Astrocyte (in vitro differentiated cells and primary cell): ENCODE data around the gene TTPAL. TPM values are rescaled to one million over a fixed set of nuclear protein-coding genes. Genes with fewer than 3 reads are reported as not detected.

Experiments used
- DNase-seq: peaks from one replicate; pipeline ENCODE4 v3.0.0-alpha.2; 2010; ENCODE audit warnings: low read depth
- FAIRE-seq: peaks from 2 replicates; lab custom pipeline; 2011; peaks lifted over from hg19 to GRCh38; lab: Jason Lieb, UNC
- H2AFZ ChIP-seq: 2 replicates; pipeline ENCODE4 v1.6.0; 2012; ENCODE audit warnings: low read depth, low read length, inconsistent platforms
- H3K27ac ChIP-seq: 2 replicates; pipeline ENCODE4 v1.5.1; 2011; ENCODE audit warnings: low read depth, low read length, inconsistent platforms
- H3K27me3 ChIP-seq: 2 replicates; pipeline ENCODE4 v1.6.0; 2011; ENCODE audit warnings: low read length, inconsistent platforms; ENCODE audit not compliant: insufficient read depth
- H3K36me3 ChIP-seq: 2 replicates; pipeline ENCODE4 v1.5.1; 2011; ENCODE audit warnings: low read length, inconsistent platforms; ENCODE audit not compliant: insufficient read depth
- H3K4me1 ChIP-seq: 2 replicates; pipeline ENCODE4 v1.5.1; 2011; ENCODE audit warnings: low read length, inconsistent platforms; ENCODE audit not compliant: insufficient read depth
- H3K4me2 ChIP-seq: 2 replicates; pipeline ENCODE4 v1.6.0; 2012; ENCODE audit warnings: low read length, inconsistent platforms
- H3K4me3 ChIP-seq: 2 replicates; pipeline ENCODE4 v1.5.1; 2011; ENCODE audit warnings: low read depth, mild to moderate bottlenecking, low read length, inconsistent platforms; ENCODE audit not compliant: insufficient read depth
- H3K79me2 ChIP-seq: 2 replicates; pipeline ENCODE4 v1.6.0; 2012; ENCODE audit warnings: mild to moderate bottlenecking, low read length, inconsistent platforms; ENCODE audit not compliant: insufficient read depth
- H3K9ac ChIP-seq: 2 replicates; pipeline ENCODE4 v1.6.0; 2012; ENCODE audit warnings: mild to moderate bottlenecking, low read length, inconsistent platforms
- H3K9me3 ChIP-seq: 2 replicates; pipeline ENCODE4 v1.5.1; 2012; ENCODE audit warnings: low read depth, mild to moderate bottlenecking, low read length, inconsistent platforms; ENCODE audit not compliant: insufficient read depth
- H4K20me1 ChIP-seq: 2 replicates; pipeline ENCODE4 v1.6.0; 2012; ENCODE audit warnings: low read length, inconsistent platforms; ENCODE audit not compliant: insufficient read depth
- H3K27ac Mint-ChIP-seq: one replicate; pipeline ENCODE4 v1.8.0; 2021; ENCODE audit warnings: mild to moderate bottlenecking, mixed read lengths; ENCODE audit not compliant: unreplicated experiment
- H3K27me3 Mint-ChIP-seq: one replicate; pipeline ENCODE4 v1.8.0; 2021; ENCODE audit warnings: low read depth, mixed read lengths; ENCODE audit not compliant: unreplicated experiment
- H3K36me3 Mint-ChIP-seq: one replicate; pipeline ENCODE4 v1.8.0; 2021; ENCODE audit warnings: low read depth, mixed read lengths; ENCODE audit not compliant: unreplicated experiment
- H3K4me1 Mint-ChIP-seq: one replicate; pipeline ENCODE4 v1.8.0; 2021; ENCODE audit warnings: low read depth, mixed read lengths; ENCODE audit not compliant: unreplicated experiment
- H3K4me3 Mint-ChIP-seq: one replicate; pipeline ENCODE4 v1.8.0; 2021; ENCODE audit warnings: mild to moderate bottlenecking, moderate library complexity, mixed read lengths; ENCODE audit not compliant: unreplicated experiment
- H3K9me3 Mint-ChIP-seq: one replicate; pipeline ENCODE4 v1.8.0; 2021; ENCODE audit warnings: mild to moderate bottlenecking, mixed read lengths; ENCODE audit not compliant: unreplicated experiment
- CTCF ChIP-seq: IDR thresholded peaks from 2 replicates; pipeline ENCODE4 v1.5.1; 2011; ENCODE audit warnings: low read depth, mild to moderate bottlenecking, inconsistent platforms, low read length, moderate library complexity; ENCODE audit not compliant: insufficient read depth
- EZH2 ChIP-seq: IDR thresholded peaks from 2 replicates; pipeline ENCODE4 v1.6.1; 2012; ENCODE audit warnings: mild to moderate bottlenecking, low read length, inconsistent platforms; ENCODE audit not compliant: insufficient read depth
- total RNA-seq: library from RNA; stranded (reverse); gene quantifications from 2 replicates; pipeline ENCODE4 v1.2.1, GENCODE V29; 2021

TTPAL gene
- total RNA-seq, 1 donor from 2014 or later, result 23.3 TPM

GRCh38 chr20:44491635-44492395 is 16.1 kb downstream of the TTPAL start:
- no peaks in the 10 kb centered on the region for H3K79me2 ChIP-seq
- TF ChIP-seq CTCF (no peak), EZH2 (no peak)
- Mint-ChIP-seq H3K27me3 (no peaks in the 10 kb centered on the region), H3K4me3 (no peak overlapping the region), H3K27ac (peak overlapping the region; percentile 59), H3K36me3 (peaks cover 19% of the 10 kb centered on the region), H3K4me1 (peaks cover 33% of the 10 kb centered on the region), H3K9me3 (no peaks in the 10 kb centered on the region)
- FAIRE-seq, result no peak
- H2AFZ ChIP-seq, result no peak overlapping the region
- no peaks in the 10 kb centered on the region for H4K20me1 ChIP-seq
- H3K27me3 ChIP-seq, result no peaks in the 10 kb centered on the region
- peak overlapping the region; percentile 78 for H3K27ac ChIP-seq
- peak overlapping the region; percentile 60 for H3K9ac ChIP-seq
- no peaks in the 10 kb centered on the region for H3K9me3 ChIP-seq
- H3K36me3 ChIP-seq, result peaks cover 24% of the 10 kb centered on the region
- H3K4me1 ChIP-seq, result peaks cover 38% of the 10 kb centered on the region
- no peak overlapping the region for H3K4me3 ChIP-seq
- H3K4me2 ChIP-seq, result peak overlapping the region; percentile 14
- no peak for DNase-seq

GRCh38 chr20:44494266-44494665 is 18.6 kb downstream of the TTPAL start:
- Mint-ChIP-seq H3K4me1 (peaks cover 41% of the 10 kb centered on the region), H3K9me3 (no peaks in the 10 kb centered on the region), H3K4me3 (no peak overlapping the region), H3K36me3 (peaks cover 15% of the 10 kb centered on the region), H3K27ac (peak overlapping the region; percentile 97), H3K27me3 (no peaks in the 10 kb centered on the region)
- DNase-seq, result peak; percentile 67
- FAIRE-seq, result no peak
- no peak for TF ChIP-seq EZH2
- TF ChIP-seq CTCF, result no peak
- Histone ChIP-seq H3K36me3 (peaks cover 17% of the 10 kb centered on the region), H3K4me1 (peaks cover 50% of the 10 kb centered on the region), H3K79me2 (no peaks in the 10 kb centered on the region), H4K20me1 (no peaks in the 10 kb centered on the region), H3K9me3 (no peaks in the 10 kb centered on the region), H3K4me2 (peak overlapping the region; percentile 45), H3K27ac (peak overlapping the region; percentile 98), H3K9ac (peak overlapping the region; percentile 77), H2AFZ (no peak overlapping the region), H3K4me3 (no peak overlapping the region), H3K27me3 (no peaks in the 10 kb centered on the region)

- H3K27ac Mint-ChIP-seq, result peak overlapping the region; percentile 97
- H3K4me3 ChIP-seq, result no peak overlapping the region
- H3K9me3 Mint-ChIP-seq, result no peaks in the 10 kb centered on the region
- no peak overlapping the region for H2AFZ ChIP-seq
- FAIRE-seq (no peak), DNase-seq (no peak)
- H3K4me3 Mint-ChIP-seq, result no peak overlapping the region
- H3K9ac ChIP-seq, result peak overlapping the region; percentile 77
- no peaks in the 10 kb centered on the region for H3K27me3 ChIP-seq
- no peaks in the 10 kb centered on the region for H4K20me1 ChIP-seq
- H3K79me2 ChIP-seq, result no peaks in the 10 kb centered on the region
- peaks cover 14% of the 10 kb centered on the region for H3K36me3 Mint-ChIP-seq
- H3K4me1 ChIP-seq, result peaks cover 50% of the 10 kb centered on the region
- no peak for TF ChIP-seq EZH2
- no peak for TF ChIP-seq CTCF
- peaks cover 41% of the 10 kb centered on the region for H3K4me1 Mint-ChIP-seq
- H3K9me3 ChIP-seq, result no peaks in the 10 kb centered on the region
- H3K27me3 Mint-ChIP-seq, result no peaks in the 10 kb centered on the region
- H3K27ac ChIP-seq, result peak overlapping the region; percentile 98
- H3K4me2 ChIP-seq, result peak overlapping the region; percentile 45
- peaks cover 13% of the 10 kb centered on the region for H3K36me3 ChIP-seq
These were observed 19.0 kb downstream of the TTPAL start for GRCh38 chr20:44494681-44495080.
